ENCODE measurements around the gene PRR14L. TPM values are rescaled to one million over a fixed set of nuclear protein-coding genes. Genes with fewer than 3 reads are reported as not detected.
A peak's percentile ranks its signal among the peaks of the same experiment; 100 is the strongest.

The PRR14L gene
- total RNA-seq, 2 experiments from 2014 or later, result 40.2 to 45.1 TPM

GRCh38 chr22:31754813-31755212, 4.9 kb upstream of the PRR14L start:
- H3K27me3 Mint-ChIP-seq, result no peaks in the 10 kb centered on the region
- peaks cover 31% of the 10 kb centered on the region for H3K4me1 Mint-ChIP-seq (ENCODE audit: low read depth)
- no peak for ATAC-seq
- ChIA-PET CTCF (interaction anchor here (0.7 kb wide), 1 partner anchor 216 kb away, joined by 3 read pairs; no protein-coding TSS in a partner anchor), POLR2A (interaction anchor here (1.0 kb wide), 1 partner anchor 92 kb away, joined by 3 read pairs; the partner anchor contains the start of gene PISD)
- H3K36me3 Mint-ChIP-seq (ENCODE audit: low read depth), result peaks cover 10% of the 10 kb centered on the region
- DNase-seq, result no peak
- intact Hi-C loops (cut with micrococcal nuclease), result loop anchor here (5.0 to 10.0 kb wide), 2 partner anchors 93 to 190 kb away; partner anchors contain the start of genes PISD and YWHAH
- TF ChIP-seq CTCF (IDR thresholded peaks at IDR 0.05), result no peak
- H3K9me3 Mint-ChIP-seq, result no peaks in the 10 kb centered on the region
- H3K27ac Mint-ChIP-seq, result peak overlapping the region; percentile 99
- peak overlapping the region; percentile 96 for H3K4me3 Mint-ChIP-seq

- H3K27me3 Mint-ChIP-seq, result no peaks in the 10 kb centered on the region
- intact Hi-C loops (cut with micrococcal nuclease), result loop anchor here (5.0 to 10.0 kb wide), 2 partner anchors 92 to 191 kb away; partner anchors contain the start of genes PISD and YWHAH
- DNase-seq, result peak; percentile 96
- no peaks in the 10 kb centered on the region for H3K9me3 Mint-ChIP-seq
- H3K4me3 Mint-ChIP-seq, result peak within 1 kb of the TSS; percentile 96
- no peak for TF ChIP-seq CTCF (IDR thresholded peaks at IDR 0.05)
- H3K4me1 Mint-ChIP-seq (ENCODE audit: low read depth), result peaks cover 33% of the 10 kb centered on the region
- ChIA-PET POLR2A (interaction anchor here (0.6 to 2.0 kb wide), 5 partner anchors 77 to 188 kb away, joined by 3 to 8 read pairs (median 3); partner anchors contain the start of gene PISD), CTCF (interaction anchor here (0.6 to 1.6 kb wide), 3 partner anchors 91 to 217 kb away, joined by 3 to 5 read pairs (median 3); partner anchors contain the start of gene PISD)
- peaks cover 8% of the 10 kb centered on the region for H3K36me3 Mint-ChIP-seq (ENCODE audit: low read depth)
- peak; percentile 82 for ATAC-seq
- peak within 1 kb of the TSS; percentile 99 for H3K27ac Mint-ChIP-seq
Observed at GRCh38 chr22:31753634-31754501, 3.9 kb upstream of the PRR14L start, which contains the start of gene DEPDC5. DEPDC5 (plus strand) TSS chr22:31754019; CDS start chr22:31754922, 903 bp downstream.

DNA sequence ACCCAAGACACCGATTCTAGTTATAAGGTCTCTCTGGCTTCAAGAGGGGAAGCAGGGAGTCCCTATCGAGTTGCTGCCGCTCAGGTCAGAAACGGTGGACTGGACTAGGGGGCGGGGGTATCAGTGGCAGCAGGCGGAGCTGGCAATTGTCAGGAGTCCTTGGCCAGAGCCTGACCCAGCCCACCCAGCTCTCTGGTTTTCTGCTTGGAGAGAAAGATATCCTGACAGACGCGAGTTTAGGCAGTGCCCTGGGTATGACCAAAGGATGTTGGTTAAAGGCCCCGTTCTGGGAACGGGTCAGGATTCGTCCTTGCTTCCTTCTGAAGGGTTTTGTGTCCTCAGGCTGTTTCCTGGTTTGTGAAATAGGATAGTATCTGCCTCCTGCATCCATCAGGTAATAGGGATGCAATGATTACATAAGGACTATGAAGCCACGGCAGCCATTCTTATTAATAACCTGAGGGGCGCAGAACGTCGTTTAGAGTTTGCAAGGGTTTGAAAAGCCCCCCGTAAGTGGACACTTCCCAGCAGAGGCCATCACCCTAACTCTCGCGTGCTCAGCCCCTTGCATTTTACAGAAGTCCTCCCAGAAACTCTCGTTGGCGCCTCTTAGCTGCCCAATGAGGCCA, 3.2 kb upstream of the PRR14L start:
- H3K27me3 Mint-ChIP-seq, result no peaks in the 10 kb centered on the region
- POLR2A ChIA-PET, result interaction anchor here (0.7 to 2.0 kb wide), 3 partner anchors 76 to 123 kb away, joined by 3 to 8 read pairs (median 3); partner anchors contain the start of gene PISD

More for the DNA sequence above, 3.2 kb upstream of the PRR14L start:
- CTCF ChIA-PET, result interaction anchor here (0.6 to 1.6 kb wide), 2 partner anchors 91 to 217 kb away, joined by 3 to 5 read pairs; partner anchors contain the start of gene PISD
- peaks cover 40% of the 10 kb centered on the region for H3K4me1 Mint-ChIP-seq (ENCODE audit: low read depth)
- H3K9me3 Mint-ChIP-seq, result no peaks in the 10 kb centered on the region
- intact Hi-C loops (cut with micrococcal nuclease), result loop anchor here (5.0 to 10.0 kb wide), 2 partner anchors 91 to 192 kb away; partner anchors contain the start of genes PISD and YWHAH
- ATAC-seq, result no peak
- H3K27ac Mint-ChIP-seq, result peak overlapping the region; percentile 99
- H3K36me3 Mint-ChIP-seq (ENCODE audit: low read depth), result peaks cover 3% of the 10 kb centered on the region
- TF ChIP-seq CTCF (IDR thresholded peaks at IDR 0.05), result no peak
- H3K4me3 Mint-ChIP-seq, result peak overlapping the region; percentile 96
- DNase-seq, result peak; percentile 15

All from activated CD8-positive, alpha-beta T cell treated with anti-CD3 and anti-CD28 coated beads for 36 hours (primary cell).